Activated naive CD8-positive, alpha-beta T cell treated with anti-CD3 and anti-CD28 coated beads, Interleukin-2, amount 10 ng/mL, durations not matched to agents 7 days and 5 days (primary cell): ENCODE measurements around the gene TMEM250. TPM values are rescaled to one million over a fixed set of nuclear protein-coding genes. Genes with fewer than 3 reads are reported as not detected.
A peak's percentile ranks its signal among the peaks of the same experiment; 100 is the strongest.

Source experiments
- ATAC-seq: fragments of 150-1000 bp; cut with Tn5 transposase; one replicate; pipeline ENCODE4 v1.10.0; 2021; ENCODE audit warnings: low read depth, moderate library complexity
- POLR2A ChIA-PET: fragments of 350-600 bp; sonication (Branson Sonifier 250); formaldehyde crosslinking; loops from one replicate; lab custom pipeline; 2021; ENCODE audit warnings: antibody characterized with exemption; lab: Charles Lee
- DNase-seq: peaks from one replicate; pipeline ENCODE4 v3.0.0; 2021
- H3K27ac Mint-ChIP-seq: one replicate; pipeline ENCODE4 v1.8.0; 2022; ENCODE audit warnings: mild to moderate bottlenecking, mixed read lengths
- H3K27me3 Mint-ChIP-seq: one replicate; pipeline ENCODE4 v1.8.0; 2022; ENCODE audit warnings: mild to moderate bottlenecking, moderate library complexity, mixed read lengths
- H3K36me3 Mint-ChIP-seq: one replicate; pipeline ENCODE4 v1.8.0; 2021; ENCODE audit warnings: mild to moderate bottlenecking, mixed read lengths
- H3K4me1 Mint-ChIP-seq: one replicate; pipeline ENCODE4 v1.8.0; 2021; ENCODE audit warnings: mixed read lengths
- H3K4me3 Mint-ChIP-seq: one replicate; pipeline ENCODE4 v1.8.0; 2022; ENCODE audit warnings: mild to moderate bottlenecking, moderate library complexity, mixed read lengths
- H3K9me3 Mint-ChIP-seq: one replicate; pipeline ENCODE4 v1.8.0; 2021; ENCODE audit warnings: mixed read lengths
- total RNA-seq, 2 experiments: library from RNA; stranded (reverse); gene quantifications; one replicate each; pipeline ENCODE4 v1.2.3, GENCODE V29; 2021

Gene TMEM250
- total RNA-seq, 2 experiments from 2014 or later = 45.3 to 45.9 TPM

- ATAC-seq (no peak), DNase-seq (no peak)
- POLR2A ChIA-PET = interaction anchor here (0.7 to 2.2 kb wide), 4 partner anchors 15 to 33 kb away, joined by 3 to 9 read pairs (median 4); partner anchors contain the start of gene TMEM250
- no peaks in the 10 kb centered on the region for H3K36me3 Mint-ChIP-seq
- H3K9me3 Mint-ChIP-seq = no peaks in the 10 kb centered on the region
- no peaks in the 10 kb centered on the region for H3K4me1 Mint-ChIP-seq
- H3K4me3 Mint-ChIP-seq = no peak overlapping the region
- H3K27ac Mint-ChIP-seq = no peak overlapping the region
- no peaks in the 10 kb centered on the region for H3K27me3 Mint-ChIP-seq
These were observed 28.5 kb downstream of the TMEM250 start for GRCh38 chr9:136090056-136090735.

DNA sequence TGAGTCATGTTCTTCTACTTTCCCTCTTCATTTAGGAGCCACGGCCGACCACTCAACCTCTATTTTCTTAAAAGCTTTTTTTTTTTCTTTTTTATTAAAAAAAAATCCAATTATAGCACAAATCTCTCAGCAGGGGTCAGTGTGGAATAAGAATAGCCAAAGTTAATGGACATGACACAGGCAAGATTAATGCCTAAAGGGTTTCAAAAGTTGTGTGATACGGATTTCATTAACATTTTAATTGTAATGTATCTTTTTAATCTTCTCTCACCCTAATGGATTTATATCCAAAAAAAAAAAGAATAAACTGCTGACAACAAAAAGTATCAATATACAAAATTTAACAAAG, 29.0 kb downstream of the TMEM250 start:
- DNase-seq = no peak
- no peaks in the 10 kb centered on the region for H3K27me3 Mint-ChIP-seq
- no peaks in the 10 kb centered on the region for H3K36me3 Mint-ChIP-seq
- POLR2A ChIA-PET = interaction anchor here (0.7 to 2.2 kb wide), 4 partner anchors 14 to 34 kb away, joined by 3 to 9 read pairs (median 4); partner anchors contain the start of gene TMEM250
- ATAC-seq = no peak
- no peak overlapping the region for H3K27ac Mint-ChIP-seq
- no peaks in the 10 kb centered on the region for H3K9me3 Mint-ChIP-seq
- H3K4me3 Mint-ChIP-seq = no peak overlapping the region
- H3K4me1 Mint-ChIP-seq = peaks cover 2% of the 10 kb centered on the region

DNA sequence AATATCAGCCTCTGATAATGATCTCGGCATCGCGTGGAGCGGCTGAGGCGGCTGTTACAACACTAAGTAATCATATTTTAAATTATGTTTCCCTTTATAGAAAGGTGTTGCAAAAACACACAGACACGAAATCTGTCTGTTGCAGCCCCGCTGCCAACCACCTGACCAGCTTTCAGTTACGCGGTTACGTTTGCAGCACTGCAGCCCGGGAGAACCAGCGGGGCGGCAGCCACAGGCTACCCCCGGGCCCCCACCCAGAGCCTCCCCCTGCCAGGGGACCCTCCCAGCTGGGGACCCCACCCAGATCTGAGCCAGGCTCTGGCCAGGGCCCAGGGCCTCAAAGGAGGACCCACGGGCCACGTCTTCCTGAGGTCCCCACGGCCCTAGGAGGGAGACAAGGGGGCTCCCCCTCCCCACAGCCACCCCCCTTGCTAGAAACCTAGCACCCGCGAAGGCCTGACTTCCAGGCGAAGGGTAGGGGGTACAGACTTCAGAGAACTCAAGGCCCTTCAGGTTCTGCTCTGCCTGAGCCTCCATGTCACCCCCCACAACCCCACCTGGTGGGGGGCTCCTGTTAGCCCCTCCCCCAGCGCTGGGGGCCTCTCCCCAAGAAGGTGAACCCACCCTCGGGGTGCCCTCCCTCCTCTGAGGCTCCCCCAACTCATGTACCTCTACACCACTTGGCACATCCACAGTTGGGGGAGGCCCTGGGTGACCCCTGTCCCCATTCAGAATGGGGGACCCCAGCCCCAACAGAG, 29.6 kb downstream of the TMEM250 start:
- ATAC-seq = no peak
- no peak overlapping the region for H3K4me3 Mint-ChIP-seq
- H3K36me3 Mint-ChIP-seq = no peaks in the 10 kb centered on the region
- no peak overlapping the region for H3K27ac Mint-ChIP-seq
- POLR2A ChIA-PET = interaction anchor here (1.3 to 2.2 kb wide), 3 partner anchors 18 to 34 kb away, joined by 3 to 9 read pairs (median 5); partner anchors contain the start of gene TMEM250
- peak; percentile 39 for DNase-seq
- no peaks in the 10 kb centered on the region for H3K9me3 Mint-ChIP-seq
- H3K4me1 Mint-ChIP-seq = peaks cover 6% of the 10 kb centered on the region
- H3K27me3 Mint-ChIP-seq = no peaks in the 10 kb centered on the region

GRCh38 chr9:136088481-136088938, 30.2 kb downstream of the TMEM250 start:
- Mint-ChIP-seq H3K27me3 (no peaks in the 10 kb centered on the region), H3K36me3 (no peaks in the 10 kb centered on the region), H3K9me3 (no peaks in the 10 kb centered on the region), H3K4me1 (peaks cover 6% of the 10 kb centered on the region), H3K27ac (no peak overlapping the region), H3K4me3 (no peak overlapping the region)
- POLR2A ChIA-PET = no interaction called here
- ATAC-seq (no peak), DNase-seq (peak; percentile 26)

- no peak overlapping the region for H3K27ac Mint-ChIP-seq
- no peaks in the 10 kb centered on the region for H3K27me3 Mint-ChIP-seq
- POLR2A ChIA-PET = no interaction called here
- no peaks in the 10 kb centered on the region for H3K9me3 Mint-ChIP-seq
- DNase-seq = peak; percentile 25
- H3K4me1 Mint-ChIP-seq = peaks cover 6% of the 10 kb centered on the region
- no peak overlapping the region for H3K4me3 Mint-ChIP-seq
- ATAC-seq = no peak
- no peaks in the 10 kb centered on the region for H3K36me3 Mint-ChIP-seq
These were observed 30.8 kb downstream of the TMEM250 start for GRCh38 chr9:136087741-136088480.

- ATAC-seq (no peak), DNase-seq (peak; percentile 26)
- H3K9me3 Mint-ChIP-seq = no peaks in the 10 kb centered on the region
- POLR2A ChIA-PET = no interaction called here
- no peaks in the 10 kb centered on the region for H3K36me3 Mint-ChIP-seq
- H3K4me3 Mint-ChIP-seq = no peak overlapping the region
- H3K27me3 Mint-ChIP-seq = no peaks in the 10 kb centered on the region
- H3K4me1 Mint-ChIP-seq = peaks cover 6% of the 10 kb centered on the region
- no peak overlapping the region for H3K27ac Mint-ChIP-seq
These were observed 31.5 kb downstream of the TMEM250 start for GRCh38 chr9:136086951-136087740.

DNA sequence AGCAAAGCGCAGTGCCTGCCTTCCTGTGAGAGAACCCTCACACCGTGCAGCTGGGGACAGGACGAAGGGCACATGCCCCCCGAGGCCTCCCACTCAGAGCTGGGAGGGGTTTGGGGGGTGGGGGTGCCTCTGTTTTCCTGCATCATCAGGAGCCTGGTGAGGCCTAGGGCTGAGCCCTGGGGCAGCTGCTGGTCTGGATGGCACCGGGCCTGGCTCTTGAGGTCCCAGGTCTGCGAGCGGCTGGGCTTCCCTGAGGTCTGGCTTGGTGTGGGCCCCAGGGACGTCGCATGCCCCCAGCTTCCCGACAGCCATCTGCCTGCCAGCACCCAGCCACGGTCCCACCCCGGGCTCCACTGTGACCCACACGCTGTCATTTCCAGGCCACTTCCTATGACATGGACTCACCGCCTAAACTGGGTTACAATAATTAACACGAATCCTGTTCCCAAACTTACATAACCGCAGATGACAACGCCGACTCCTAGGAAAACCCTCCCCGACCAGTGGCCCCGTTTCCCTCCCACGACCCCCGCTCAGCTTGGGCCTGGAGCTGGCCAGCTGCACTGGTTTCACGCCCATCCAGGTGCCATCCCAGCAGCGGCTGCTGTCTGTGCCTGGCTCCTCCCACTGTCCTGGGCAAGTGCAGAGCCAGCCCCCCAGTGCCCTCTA, 32.3 kb downstream of the TMEM250 start:
- no peak for ATAC-seq
- POLR2A ChIA-PET = no interaction called here

DNA sequence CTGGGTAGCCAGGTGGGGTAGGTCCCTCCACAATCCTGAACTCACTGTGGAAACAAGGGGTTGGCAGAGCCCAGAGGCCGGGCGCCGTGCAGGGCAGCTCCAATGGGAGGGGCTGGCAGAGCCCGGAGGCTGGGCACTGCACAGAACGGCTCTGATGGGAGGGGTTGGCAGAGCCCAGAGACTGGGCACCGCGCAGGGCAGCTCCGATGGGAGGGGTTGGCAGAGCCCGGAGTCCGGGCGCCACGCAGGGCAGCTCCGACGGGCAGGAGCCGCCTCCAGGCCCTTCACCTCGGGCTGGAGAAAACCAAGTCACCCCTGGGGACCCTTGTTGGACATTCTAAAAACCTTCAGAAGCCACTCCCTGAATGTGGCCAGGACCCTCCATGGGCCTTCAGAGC, 32.9 kb downstream of the TMEM250 start:
- peak; percentile 25 for DNase-seq
- H3K9me3 Mint-ChIP-seq = no peaks in the 10 kb centered on the region
- no peak overlapping the region for H3K27ac Mint-ChIP-seq
- peaks cover 6% of the 10 kb centered on the region for H3K4me1 Mint-ChIP-seq
- no peaks in the 10 kb centered on the region for H3K36me3 Mint-ChIP-seq
- ATAC-seq = no peak
- H3K4me3 Mint-ChIP-seq = no peak overlapping the region
- POLR2A ChIA-PET = no interaction called here
- H3K27me3 Mint-ChIP-seq = no peaks in the 10 kb centered on the region

More for the DNA sequence above, 32.3 kb downstream of the TMEM250 start:
- DNase-seq = no peak
- Mint-ChIP-seq H3K4me3 (no peak overlapping the region), H3K36me3 (no peaks in the 10 kb centered on the region), H3K27ac (no peak overlapping the region), H3K4me1 (peaks cover 6% of the 10 kb centered on the region), H3K9me3 (no peaks in the 10 kb centered on the region), H3K27me3 (no peaks in the 10 kb centered on the region)

GRCh38 chr9:136084063-136084944, 34.4 kb downstream of the TMEM250 start:
- no peaks in the 10 kb centered on the region for H3K27me3 Mint-ChIP-seq
- no peaks in the 10 kb centered on the region for H3K36me3 Mint-ChIP-seq
- DNase-seq (peak; percentile 24), ATAC-seq (no peak)
- H3K4me1 Mint-ChIP-seq = peaks cover 6% of the 10 kb centered on the region
- H3K27ac Mint-ChIP-seq = peak overlapping the region; percentile 28
- H3K4me3 Mint-ChIP-seq = no peak overlapping the region
- POLR2A ChIA-PET = no interaction called here
- no peaks in the 10 kb centered on the region for H3K9me3 Mint-ChIP-seq

- POLR2A ChIA-PET = no interaction called here
- no peaks in the 10 kb centered on the region for H3K36me3 Mint-ChIP-seq
- H3K27ac Mint-ChIP-seq = no peak overlapping the region
- peaks cover 6% of the 10 kb centered on the region for H3K4me1 Mint-ChIP-seq
- ATAC-seq = no peak
- no peaks in the 10 kb centered on the region for H3K9me3 Mint-ChIP-seq
- H3K27me3 Mint-ChIP-seq = no peaks in the 10 kb centered on the region
- no peak overlapping the region for H3K4me3 Mint-ChIP-seq
- no peak for DNase-seq
These were observed 35.1 kb downstream of the TMEM250 start for GRCh38 chr9:136083558-136084062.

GRCh38 chr9:136082496-136083361, 35.9 kb downstream of the TMEM250 start:
- H3K27ac Mint-ChIP-seq = no peak overlapping the region
- H3K4me1 Mint-ChIP-seq = peaks cover 6% of the 10 kb centered on the region
- H3K27me3 Mint-ChIP-seq = no peaks in the 10 kb centered on the region
- ATAC-seq (no peak), DNase-seq (no peak)
- no peaks in the 10 kb centered on the region for H3K9me3 Mint-ChIP-seq
- H3K36me3 Mint-ChIP-seq = no peaks in the 10 kb centered on the region
- H3K4me3 Mint-ChIP-seq = no peak overlapping the region
- POLR2A ChIA-PET = no interaction called here
